Activated gamma-delta T cell treated with anti-CD3 and anti-CD28 coated beads, Interleukin-2, amount 50 U/mL, for 16 hours (primary cell): ENCODE measurements around the gene NISCH.

ENCODE experiments used
- DNase-seq: peaks from one replicate; pipeline ENCODE4 v3.0.0-alpha.2; 2020; ENCODE audit warnings: low read depth

The NISCH gene

DNA sequence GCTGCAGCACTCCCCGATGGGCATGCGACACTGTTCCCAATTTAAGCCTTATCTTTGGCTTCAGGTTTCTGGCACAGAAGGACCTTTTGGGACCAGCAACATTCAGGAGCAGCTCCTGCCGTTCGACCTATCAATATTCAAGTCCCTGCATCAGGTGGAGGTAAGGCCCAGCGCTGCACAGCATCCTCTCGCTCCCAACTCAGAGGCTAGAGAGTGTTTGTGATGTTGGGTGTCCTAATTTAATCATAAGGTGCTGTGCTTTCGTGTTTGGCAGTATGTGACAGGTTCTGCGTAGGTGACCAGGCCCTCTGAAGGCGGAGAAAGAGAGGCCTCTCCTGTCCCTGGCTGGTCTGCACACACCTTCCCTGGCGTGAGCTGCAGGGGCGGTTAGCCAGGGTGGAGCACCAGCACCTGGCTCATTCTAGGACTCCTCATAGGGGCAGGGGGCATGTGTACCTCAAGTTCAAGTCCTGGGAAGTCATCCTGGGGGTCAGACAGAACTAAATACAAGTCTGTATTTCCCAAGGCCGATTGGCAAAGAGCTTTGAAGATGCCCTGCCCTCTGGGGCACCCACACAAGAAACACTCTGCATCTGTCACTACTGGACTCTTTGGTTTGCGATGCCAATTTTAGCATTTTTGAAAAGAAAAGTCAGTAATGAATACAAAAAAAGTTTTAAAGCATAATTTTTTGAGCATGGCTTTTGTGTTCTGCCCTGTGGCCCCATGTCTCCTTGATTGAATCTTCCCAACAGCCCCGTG, 17.0 kb downstream of the NISCH start:
- DNase-seq: no peak

- no peak for DNase-seq
Observed at GRCh38 chr3:52473026-52473425, 17.6 kb downstream of the NISCH start.

- no peak for DNase-seq
Observed at GRCh38 chr3:52477076-52477795, 21.8 kb downstream of the NISCH start.

DNA sequence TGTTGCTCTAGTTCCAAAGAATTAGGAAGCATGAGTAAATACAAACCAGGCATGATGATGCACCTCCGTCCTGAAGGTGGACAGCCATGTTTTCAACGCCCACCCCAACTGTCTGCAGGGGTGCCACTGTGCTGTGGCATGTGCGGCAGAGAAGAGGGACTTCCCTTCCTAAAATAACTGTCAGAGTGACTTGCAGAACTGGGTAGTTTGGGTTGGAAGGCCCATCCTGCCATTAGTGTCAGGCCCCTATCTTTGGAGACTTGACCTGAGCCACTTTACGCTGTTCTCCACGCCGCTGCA, 22.3 kb downstream of the NISCH start:
- DNase-seq: no peak

DNA sequence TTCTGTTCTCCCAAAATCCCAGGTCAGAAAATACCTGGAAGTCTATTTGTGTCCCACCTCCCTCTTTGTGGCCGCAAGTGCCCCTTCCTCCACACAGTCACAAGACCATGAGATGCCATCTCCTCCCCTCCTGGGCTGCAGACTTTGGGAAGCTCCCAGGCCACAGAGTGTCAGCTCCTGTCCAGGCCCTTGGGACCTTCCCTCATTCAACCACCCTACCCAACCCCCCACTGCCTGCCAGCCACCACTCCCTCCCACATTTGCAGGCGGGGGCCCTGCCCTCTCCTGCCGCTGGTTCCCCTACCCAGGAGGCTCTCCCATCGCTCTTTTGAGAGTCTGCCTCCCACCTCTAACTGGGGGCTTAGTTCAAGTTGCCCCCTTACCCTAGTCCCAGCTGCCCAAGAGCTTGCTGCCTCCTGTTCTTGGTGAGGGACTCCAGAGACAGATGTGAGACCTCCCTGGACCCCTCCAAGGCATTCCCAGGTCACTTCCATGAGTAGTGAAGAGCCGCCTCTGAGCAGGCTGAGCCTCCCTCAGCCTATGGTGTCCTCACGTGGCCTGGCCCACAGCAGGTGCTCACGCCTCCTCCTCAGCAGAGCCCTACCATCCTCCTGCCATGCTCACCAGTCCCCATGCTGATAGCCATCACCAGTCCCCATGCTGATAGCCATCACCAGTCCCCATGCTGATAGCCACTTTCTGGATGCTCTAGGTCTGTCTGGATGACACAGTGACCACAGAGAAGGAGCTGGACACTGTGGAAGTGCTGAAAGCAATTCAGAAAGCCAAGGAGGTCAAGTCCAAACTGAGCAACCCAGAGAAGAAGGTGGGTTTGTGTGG, 23.9 kb downstream of the NISCH start:
- no peak for DNase-seq

DNA sequence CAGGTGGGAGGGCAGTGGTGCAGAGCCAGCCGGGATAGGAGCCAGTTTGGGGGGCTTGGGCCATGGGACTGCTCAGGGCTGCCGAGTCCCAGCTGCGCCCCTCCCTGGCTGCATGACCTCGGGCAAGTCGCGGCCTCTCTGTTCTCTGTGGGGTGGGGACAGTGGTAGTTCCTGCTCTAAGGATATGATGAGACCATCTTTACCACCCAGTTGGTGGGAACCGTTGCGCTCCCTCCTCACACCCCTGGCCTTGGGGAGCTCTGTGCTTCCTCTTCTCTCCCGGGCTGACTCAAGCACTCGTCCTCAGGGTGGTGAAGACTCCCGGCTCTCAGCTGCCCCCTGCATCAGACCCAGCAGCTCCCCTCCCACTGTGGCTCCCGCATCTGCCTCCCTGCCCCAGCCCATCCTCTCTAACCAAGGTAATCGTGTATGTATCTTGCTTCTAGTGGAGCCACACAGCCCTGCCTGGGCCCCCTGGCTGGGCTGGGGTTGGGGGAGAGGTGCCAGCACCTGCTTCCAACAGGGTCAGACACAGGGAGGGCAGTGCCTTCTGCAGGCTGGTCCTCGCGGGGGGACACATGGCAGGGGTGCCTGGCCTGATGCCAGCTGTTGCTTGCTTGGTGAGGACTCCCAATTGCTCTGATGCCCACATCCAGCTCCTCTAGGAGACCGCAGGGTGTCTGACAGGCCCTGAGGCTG, 24.6 kb downstream of the NISCH start:
- DNase-seq: no peak

GRCh38 chr3:52480768-52481715, 25.6 kb downstream of the NISCH start:
- no peak for DNase-seq

- no peak for DNase-seq
Observed at GRCh38 chr3:52481819-52482521, 26.6 kb downstream of the NISCH start.

GRCh38 chr3:52483081-52483480, 27.7 kb downstream of the NISCH start:
- DNase-seq: no peak

- DNase-seq: no peak
Observed at GRCh38 chr3:52483577-52484381, 28.4 kb downstream of the NISCH start.

- DNase-seq: no peak
Observed at GRCh38 chr3:52484680-52485461, 29.5 kb downstream of the NISCH start.

DNA sequence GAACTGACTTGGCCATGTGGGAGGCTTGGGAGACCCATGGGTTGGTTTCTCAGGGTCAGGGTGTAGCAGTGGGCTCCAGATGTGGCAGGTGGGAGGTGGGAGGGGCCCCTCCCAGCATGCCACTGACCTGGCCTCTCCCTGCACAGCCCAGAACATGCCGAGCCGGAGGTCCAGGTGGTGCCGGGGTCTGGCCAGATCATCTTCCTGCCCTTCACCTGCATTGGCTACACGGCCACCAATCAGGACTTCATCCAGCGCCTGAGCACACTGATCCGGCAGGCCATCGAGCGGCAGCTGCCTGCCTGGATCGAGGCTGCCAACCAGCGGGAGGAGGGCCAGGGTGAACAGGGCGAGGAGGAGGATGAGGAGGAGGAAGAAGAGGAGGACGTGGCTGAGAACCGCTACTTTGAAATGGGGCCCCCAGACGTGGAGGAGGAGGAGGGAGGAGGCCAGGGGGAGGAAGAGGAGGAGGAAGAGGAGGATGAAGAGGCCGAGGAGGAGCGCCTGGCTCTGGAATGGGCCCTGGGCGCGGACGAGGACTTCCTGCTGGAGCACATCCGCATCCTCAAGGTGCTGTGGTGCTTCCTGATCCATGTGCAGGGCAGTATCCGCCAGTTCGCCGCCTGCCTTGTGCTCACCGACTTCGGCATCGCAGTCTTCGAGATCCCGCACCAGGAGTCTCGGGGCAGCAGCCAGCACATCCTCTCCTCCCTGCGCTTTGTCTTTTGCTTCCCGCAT, 31.8 kb downstream of the NISCH start:
- DNase-seq: no peak

DNA sequence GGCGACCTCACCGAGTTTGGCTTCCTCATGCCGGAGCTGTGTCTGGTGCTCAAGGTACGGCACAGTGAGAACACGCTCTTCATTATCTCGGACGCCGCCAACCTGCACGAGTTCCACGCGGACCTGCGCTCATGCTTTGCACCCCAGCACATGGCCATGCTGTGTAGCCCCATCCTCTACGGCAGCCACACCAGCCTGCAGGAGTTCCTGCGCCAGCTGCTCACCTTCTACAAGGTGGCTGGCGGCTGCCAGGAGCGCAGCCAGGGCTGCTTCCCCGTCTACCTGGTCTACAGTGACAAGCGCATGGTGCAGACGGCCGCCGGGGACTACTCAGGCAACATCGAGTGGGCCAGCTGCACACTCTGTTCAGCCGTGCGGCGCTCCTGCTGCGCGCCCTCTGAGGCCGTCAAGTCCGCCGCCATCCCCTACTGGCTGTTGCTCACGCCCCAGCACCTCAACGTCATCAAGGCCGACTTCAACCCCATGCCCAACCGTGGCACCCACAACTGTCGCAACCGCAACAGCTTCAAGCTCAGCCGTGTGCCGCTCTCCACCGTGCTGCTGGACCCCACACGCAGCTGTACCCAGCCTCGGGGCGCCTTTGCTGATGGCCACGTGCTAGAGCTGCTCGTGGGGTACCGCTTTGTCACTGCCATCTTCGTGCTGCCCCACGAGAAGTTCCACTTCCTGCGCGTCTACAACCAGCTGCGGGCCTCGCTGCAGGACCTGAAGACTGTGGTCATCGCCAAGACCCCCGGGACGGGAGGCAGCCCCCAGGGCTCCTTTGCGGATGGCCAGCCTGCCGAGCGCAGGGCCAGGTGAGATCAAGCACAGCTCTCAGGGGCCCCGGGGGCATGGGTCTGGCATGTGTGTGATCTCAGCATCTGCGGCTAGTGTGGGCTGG, 32.6 kb downstream of the NISCH start:
- DNase-seq: no peak

DNA sequence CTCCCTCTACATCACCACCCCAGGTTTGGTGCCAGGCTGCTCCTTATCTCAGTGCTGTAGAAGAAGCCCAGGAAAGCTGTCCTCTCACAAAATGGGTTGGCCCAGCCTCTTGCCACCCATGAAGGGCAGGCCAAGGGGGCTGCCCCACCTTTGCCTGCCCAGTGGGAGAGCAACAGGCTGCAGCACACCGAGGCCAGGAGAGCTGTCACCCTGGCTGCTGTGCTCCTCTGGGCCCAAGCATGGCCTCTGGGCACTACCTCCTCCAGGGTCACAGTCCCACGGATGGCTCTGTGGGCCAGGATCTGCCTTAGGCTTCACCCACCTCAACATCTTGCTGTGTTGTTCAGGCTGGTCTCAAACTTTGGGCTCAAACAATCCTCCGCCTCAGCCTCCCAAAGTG, 33.3 kb downstream of the NISCH start:
- DNase-seq: no peak

- DNase-seq: no peak
Observed at GRCh38 chr3:52489453-52489852, 34.0 kb downstream of the NISCH start.

- DNase-seq: no peak
Observed at GRCh38 chr3:52490035-52490938, 34.9 kb downstream of the NISCH start.
